ENCODE results near the gene E2F4. TPM values are rescaled to one million over a fixed set of nuclear protein-coding genes. Genes with fewer than 3 reads are reported as not detected.

The E2F4 gene
- total RNA-seq, 1 donor from 2014 or later = 47.1 TPM

- DNase-seq (ENCODE audit: low read depth) (no peak), FAIRE-seq (no peak)
- H3K27me3 ChIP-seq (ENCODE audit: control insufficient read depth, insufficient read depth, low read length) = no peaks in the 10 kb centered on the region
- TF ChIP-seq, protein P1, sequence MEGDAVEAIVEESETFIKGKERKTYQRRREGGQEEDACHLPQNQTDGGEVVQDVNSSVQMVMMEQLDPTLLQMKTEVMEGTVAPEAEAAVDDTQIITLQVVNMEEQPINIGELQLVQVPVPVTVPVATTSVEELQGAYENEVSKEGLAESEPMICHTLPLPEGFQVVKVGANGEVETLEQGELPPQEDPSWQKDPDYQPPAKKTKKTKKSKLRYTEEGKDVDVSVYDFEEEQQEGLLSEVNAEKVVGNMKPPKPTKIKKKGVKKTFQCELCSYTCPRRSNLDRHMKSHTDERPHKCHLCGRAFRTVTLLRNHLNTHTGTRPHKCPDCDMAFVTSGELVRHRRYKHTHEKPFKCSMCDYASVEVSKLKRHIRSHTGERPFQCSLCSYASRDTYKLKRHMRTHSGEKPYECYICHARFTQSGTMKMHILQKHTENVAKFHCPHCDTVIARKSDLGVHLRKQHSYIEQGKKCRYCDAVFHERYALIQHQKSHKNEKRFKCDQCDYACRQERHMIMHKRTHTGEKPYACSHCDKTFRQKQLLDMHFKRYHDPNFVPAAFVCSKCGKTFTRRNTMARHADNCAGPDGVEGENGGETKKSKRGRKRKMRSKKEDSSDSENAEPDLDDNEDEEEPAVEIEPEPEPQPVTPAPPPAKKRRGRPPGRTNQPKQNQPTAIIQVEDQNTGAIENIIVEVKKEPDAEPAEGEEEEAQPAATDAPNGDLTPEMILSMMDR (IDR thresholded peaks at IDR 0.05; ENCODE audit: insufficient read depth, low read length, severe bottlenecking) = no peak
- H3K36me3 ChIP-seq (ENCODE audit: control insufficient read depth, insufficient read depth, low read length) = peaks cover 24% of the 10 kb centered on the region
- no peak overlapping the region for H3K4me3 ChIP-seq (ENCODE audit: low read depth, low read length)
Observed at GRCh38 chr16:67190448-67191399, 1.2 kb upstream of the E2F4 start.

DNA sequence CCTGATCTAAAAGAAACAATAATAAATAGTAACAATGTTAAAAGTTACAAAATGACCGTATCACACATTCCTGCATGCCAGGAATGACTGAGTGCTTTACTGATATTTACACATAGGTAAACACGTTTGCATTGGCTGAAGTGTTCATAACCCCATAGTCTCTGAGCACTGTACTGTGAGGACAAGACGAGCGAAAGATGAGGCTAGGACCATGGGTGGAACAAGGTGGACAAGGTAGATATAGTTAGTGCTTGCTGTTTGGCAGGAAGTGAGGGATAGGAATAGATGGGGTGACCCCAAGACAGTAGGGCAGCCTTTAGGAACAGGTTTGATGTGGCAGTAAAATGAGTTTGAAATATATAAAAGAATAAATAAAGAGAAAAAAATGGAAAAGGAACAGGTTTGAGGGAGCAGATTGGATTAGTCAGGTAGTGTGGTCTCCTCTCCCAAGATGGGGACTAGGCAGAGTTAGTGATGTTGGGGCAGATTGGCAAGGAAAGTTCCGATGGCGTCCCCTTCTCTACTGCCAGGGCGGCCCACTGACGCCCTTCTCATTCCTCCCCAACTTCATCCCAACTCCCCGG, 452 bp upstream of the E2F4 start:
- peak overlapping the region; percentile 76 for H3K4me3 ChIP-seq (ENCODE audit: low read depth, low read length)
- DNase-seq (ENCODE audit: low read depth) (no peak), FAIRE-seq (no peak)
- TF ChIP-seq, protein P1 (IDR thresholded peaks at IDR 0.05; ENCODE audit: insufficient read depth, low read length, severe bottlenecking) = no peak
- H3K36me3 ChIP-seq (ENCODE audit: control insufficient read depth, insufficient read depth, low read length) = peaks cover 30% of the 10 kb centered on the region
- no peaks in the 10 kb centered on the region for H3K27me3 ChIP-seq (ENCODE audit: control insufficient read depth, insufficient read depth, low read length)

DNA sequence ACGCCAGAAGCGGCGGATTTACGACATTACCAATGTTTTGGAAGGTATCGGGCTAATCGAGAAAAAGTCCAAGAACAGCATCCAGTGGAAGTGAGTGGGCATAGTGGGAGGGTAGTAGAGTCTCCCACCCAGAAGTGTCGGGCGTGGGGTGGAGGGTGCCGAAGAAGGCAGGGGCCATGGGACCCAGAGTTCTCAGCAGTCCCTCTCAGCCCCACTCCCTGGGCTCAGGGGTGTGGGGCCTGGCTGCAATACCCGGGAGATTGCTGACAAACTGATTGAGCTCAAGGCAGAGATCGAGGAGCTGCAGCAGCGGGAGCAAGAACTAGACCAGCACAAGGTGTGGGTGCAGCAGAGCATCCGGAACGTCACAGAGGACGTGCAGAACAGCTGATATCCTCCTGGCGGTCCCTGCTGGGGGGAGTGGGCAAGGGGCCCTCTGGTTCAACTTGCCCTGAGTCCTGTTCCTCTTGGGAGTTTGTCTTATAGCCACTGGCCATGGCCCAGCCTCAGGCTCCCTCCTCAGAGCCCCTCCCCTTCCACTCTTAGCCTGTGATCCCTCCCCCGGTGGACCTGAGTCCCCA, 916 bp downstream of the E2F4 start:
- Histone ChIP-seq H3K36me3 (ENCODE audit: control insufficient read depth, insufficient read depth, low read length) (peaks cover 37% of the 10 kb centered on the region), H3K27me3 (ENCODE audit: control insufficient read depth, insufficient read depth, low read length) (no peaks in the 10 kb centered on the region), H3K4me3 (ENCODE audit: low read depth, low read length) (peak overlapping the region; percentile 76)
- FAIRE-seq (no peak), DNase-seq (ENCODE audit: low read depth) (no peak)
- TF ChIP-seq, protein P1 (IDR thresholded peaks at IDR 0.05; ENCODE audit: insufficient read depth, low read length, severe bottlenecking) = no peak

DNA sequence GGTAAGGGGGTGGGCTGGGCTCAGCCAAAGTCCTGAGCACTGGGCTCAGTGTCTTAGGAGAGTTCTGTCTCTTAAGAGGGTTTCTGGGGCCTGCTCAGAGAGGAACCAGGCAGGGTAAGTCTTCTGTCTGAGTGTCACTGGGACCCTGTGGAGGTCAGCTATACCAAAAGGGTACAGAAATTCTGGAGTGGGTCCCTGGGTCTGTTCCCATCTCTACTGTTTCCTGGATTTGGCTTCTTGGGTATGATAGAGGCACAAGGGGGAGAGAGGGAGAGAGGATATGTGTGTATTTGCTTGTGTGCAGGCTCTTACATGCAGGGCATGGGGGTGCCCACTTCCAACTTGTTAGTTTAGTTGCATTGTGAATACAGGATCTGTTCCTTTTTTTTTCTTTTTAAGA, 1.6 kb downstream of the E2F4 start:
- peaks cover 38% of the 10 kb centered on the region for H3K36me3 ChIP-seq (ENCODE audit: control insufficient read depth, insufficient read depth, low read length)
- no peak overlapping the region for H3K4me3 ChIP-seq (ENCODE audit: low read depth, low read length)
- H3K27me3 ChIP-seq (ENCODE audit: control insufficient read depth, insufficient read depth, low read length) = no peaks in the 10 kb centered on the region
- no peak for DNase-seq (ENCODE audit: low read depth)
- FAIRE-seq = no peak
- TF ChIP-seq, protein P1 (IDR thresholded peaks at IDR 0.05; ENCODE audit: insufficient read depth, low read length, severe bottlenecking) = no peak

- peaks cover 38% of the 10 kb centered on the region for H3K36me3 ChIP-seq (ENCODE audit: control insufficient read depth, insufficient read depth, low read length)
- FAIRE-seq = no peak
Observed at GRCh38 chr16:67194260-67194659, 2.3 kb downstream of the E2F4 start.

More at GRCh38 chr16:67194260-67194659, 2.3 kb downstream of the E2F4 start:
- Histone ChIP-seq H3K4me3 (ENCODE audit: low read depth, low read length) (no peak overlapping the region), H3K27me3 (ENCODE audit: control insufficient read depth, insufficient read depth, low read length) (no peaks in the 10 kb centered on the region)
- DNase-seq (ENCODE audit: low read depth) = no peak
- TF ChIP-seq, protein P1 (IDR thresholded peaks at IDR 0.05; ENCODE audit: insufficient read depth, low read length, severe bottlenecking) = no peak
